ENCODE data around the gene ZNF106. TPM values are rescaled to one million over a fixed set of nuclear protein-coding genes. Genes with fewer than 3 reads are reported as not detected.

ZNF106 gene
- total RNA-seq, result 62.1 and 66.3 TPM in 2 replicates

DNA sequence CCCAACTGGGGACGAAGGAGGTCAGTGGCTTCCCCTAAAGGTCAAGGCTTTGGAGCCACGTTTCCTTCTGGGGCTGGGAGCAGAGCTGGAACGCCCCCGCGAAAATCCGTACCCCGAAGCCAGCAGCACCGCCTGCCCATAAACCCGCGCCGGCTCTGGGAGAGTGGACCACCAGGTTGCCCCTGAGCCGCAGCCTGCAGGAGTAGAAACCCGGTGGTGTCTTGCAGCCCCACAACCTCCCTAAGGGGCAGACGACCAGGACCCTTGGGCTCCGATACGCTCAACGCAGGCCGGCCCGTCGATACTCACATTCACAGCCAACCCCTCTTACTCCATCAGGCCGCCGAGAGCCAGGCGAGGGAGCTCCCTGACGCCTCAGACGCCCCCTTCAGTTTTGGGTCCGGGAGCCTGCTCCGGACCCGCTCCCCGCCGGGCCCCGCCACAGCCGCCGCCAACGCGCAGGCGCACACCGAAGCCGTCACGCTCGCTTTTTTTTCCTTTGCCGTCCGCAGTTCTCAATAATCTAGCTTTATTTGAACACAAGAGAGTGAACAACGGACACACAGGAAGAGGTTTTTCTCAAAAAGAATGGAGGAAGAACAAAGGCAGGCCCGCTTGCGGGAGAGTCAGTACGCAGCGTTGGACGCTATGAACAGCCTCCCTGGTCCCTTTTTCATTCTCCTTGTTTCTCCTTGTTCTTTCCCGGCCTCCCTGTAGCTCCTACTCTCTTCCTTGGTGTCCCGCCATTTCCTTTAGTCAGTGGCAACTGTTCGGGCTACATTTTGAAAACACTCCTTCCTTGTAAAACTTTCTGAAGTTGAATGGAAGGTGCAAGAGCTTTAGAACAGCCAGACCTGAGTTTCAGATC is at the start of gene ZNF106:
ZNF106 (minus strand) TSS at position 471 of the 868 bp plus-strand sequence. CDS start 18,852 bp downstream, outside the sequence.
- Mint-ChIP-seq H3K36me3 (ENCODE audit: low read depth) (peaks cover 7% of the 10 kb centered on the region), H3K27ac (peak within 1 kb of the TSS; percentile 99), H3K4me1 (peaks cover 45% of the 10 kb centered on the region), H3K27me3 (no peaks in the 10 kb centered on the region), H3K4me3 (peak within 1 kb of the TSS; percentile 96), H3K9me3 (no peaks in the 10 kb centered on the region)
- intact Hi-C loops (cut with micrococcal nuclease), result loop anchor here (1.0 to 10.0 kb wide), 4 partner anchors 58 to 434 kb away; partner anchors contain the start of genes GANC, TMEM87A, TTBK2 and VPS39
- DNase-seq, result peak; percentile 97

GRCh38 chr15:42533246-42533645 is 42.3 kb upstream of the ZNF106 start:
- peaks cover 2% of the 10 kb centered on the region for H3K4me1 Mint-ChIP-seq
- H3K27ac Mint-ChIP-seq, result no peak overlapping the region
- DNase-seq, result no peak
- peaks cover 44% of the 10 kb centered on the region for H3K36me3 Mint-ChIP-seq (ENCODE audit: low read depth)
- no peak overlapping the region for H3K4me3 Mint-ChIP-seq
- no peaks in the 10 kb centered on the region for H3K9me3 Mint-ChIP-seq
- intact Hi-C loops (cut with micrococcal nuclease), result no loop called here
- H3K27me3 Mint-ChIP-seq, result no peaks in the 10 kb centered on the region

GRCh38 chr15:42528970-42529369 is 38.0 kb upstream of the ZNF106 start:
- intact Hi-C loops (cut with micrococcal nuclease), result no loop called here
- no peak for DNase-seq
- no peaks in the 10 kb centered on the region for H3K4me1 Mint-ChIP-seq
- H3K4me3 Mint-ChIP-seq, result no peak overlapping the region
- no peak overlapping the region for H3K27ac Mint-ChIP-seq
- H3K9me3 Mint-ChIP-seq, result no peaks in the 10 kb centered on the region
- H3K27me3 Mint-ChIP-seq, result no peaks in the 10 kb centered on the region
- peaks cover 29% of the 10 kb centered on the region for H3K36me3 Mint-ChIP-seq (ENCODE audit: low read depth)

DNA sequence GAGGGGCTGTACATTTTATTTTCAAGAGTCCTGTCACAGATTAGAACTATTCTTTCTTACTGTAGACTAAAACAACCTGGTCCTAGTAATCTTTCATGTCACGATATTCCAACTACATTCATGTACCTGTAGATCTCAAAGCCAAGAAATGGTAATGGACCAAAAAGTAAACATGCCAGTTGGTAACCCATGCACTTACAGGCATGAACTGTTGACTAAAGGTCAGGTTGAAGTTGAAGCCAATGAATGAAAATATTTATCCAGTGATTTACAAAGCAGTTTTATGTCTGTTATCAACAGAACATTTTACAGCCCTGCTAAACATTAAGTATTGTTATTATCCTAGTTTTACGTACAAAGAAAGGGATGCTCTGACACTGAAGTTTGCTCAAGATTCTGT is 32.4 kb upstream of the ZNF106 start:
- Mint-ChIP-seq H3K36me3 (ENCODE audit: low read depth) (peaks cover 17% of the 10 kb centered on the region), H3K4me3 (no peak overlapping the region)
- intact Hi-C loops (cut with micrococcal nuclease), result no loop called here

GRCh38 chr15:42511007-42511391 is 20.1 kb upstream of the ZNF106 start:
- DNase-seq, result no peak
- Mint-ChIP-seq H3K4me1 (peaks cover 3% of the 10 kb centered on the region), H3K36me3 (ENCODE audit: low read depth) (peaks cover 31% of the 10 kb centered on the region), H3K9me3 (no peaks in the 10 kb centered on the region), H3K4me3 (no peak overlapping the region), H3K27me3 (no peaks in the 10 kb centered on the region), H3K27ac (no peak overlapping the region)
- intact Hi-C loops (cut with micrococcal nuclease), result no loop called here

More for the DNA sequence above, 32.4 kb upstream of the ZNF106 start:
- Mint-ChIP-seq H3K9me3 (no peaks in the 10 kb centered on the region), H3K27ac (no peak overlapping the region), H3K27me3 (no peaks in the 10 kb centered on the region), H3K4me1 (peaks cover 2% of the 10 kb centered on the region)
- DNase-seq, result no peak

DNA sequence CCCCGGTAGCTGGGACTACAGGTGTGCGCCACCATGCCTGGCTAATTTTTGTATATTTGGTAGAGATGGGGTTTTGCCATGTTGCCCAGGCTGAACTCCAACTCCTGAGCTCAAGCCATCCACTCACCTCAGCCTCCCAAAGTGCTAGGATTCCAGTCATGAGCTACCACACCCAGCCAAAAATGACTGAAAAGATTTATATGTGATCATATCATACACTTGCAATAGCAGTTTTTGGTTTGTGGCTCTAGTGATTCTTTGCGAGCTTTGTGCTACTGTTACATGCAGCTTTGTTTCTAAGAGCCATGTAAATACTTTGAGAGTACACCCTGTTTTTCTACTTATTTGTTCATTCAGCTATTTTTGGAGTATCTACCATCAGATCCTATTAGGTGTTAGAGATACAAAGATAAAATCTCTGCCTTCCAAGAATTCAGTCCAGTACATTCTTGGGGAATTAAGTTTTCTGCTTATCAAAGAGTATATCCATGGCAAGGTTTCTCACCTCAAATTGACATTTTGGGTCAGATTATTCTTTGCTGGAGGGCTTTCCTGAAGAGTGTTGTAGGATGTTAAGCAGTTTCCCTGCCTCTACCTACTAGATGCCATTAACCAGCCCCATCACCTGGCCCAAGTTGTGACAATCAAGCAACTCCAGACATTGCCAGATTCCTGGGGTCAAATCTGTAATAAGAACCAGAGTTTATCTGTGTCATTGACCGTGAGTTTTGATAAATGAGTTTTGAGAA is 19.5 kb upstream of the ZNF106 start:
- intact Hi-C loops (cut with micrococcal nuclease), result no loop called here
- Mint-ChIP-seq H3K4me1 (peaks cover 3% of the 10 kb centered on the region), H3K27ac (no peak overlapping the region), H3K27me3 (no peaks in the 10 kb centered on the region), H3K4me3 (no peak overlapping the region), H3K36me3 (ENCODE audit: low read depth) (peaks cover 27% of the 10 kb centered on the region), H3K9me3 (no peaks in the 10 kb centered on the region)
- DNase-seq, result no peak

- Mint-ChIP-seq H3K27me3 (no peaks in the 10 kb centered on the region), H3K4me1 (peaks cover 5% of the 10 kb centered on the region), H3K27ac (no peak overlapping the region), H3K9me3 (no peaks in the 10 kb centered on the region), H3K4me3 (no peak overlapping the region), H3K36me3 (ENCODE audit: low read depth) (peaks cover 17% of the 10 kb centered on the region)
- no peak for DNase-seq
- intact Hi-C loops (cut with micrococcal nuclease), result no loop called here
Measured at GRCh38 chr15:42508263-42508690, 17.3 kb upstream of the ZNF106 start.

DNA sequence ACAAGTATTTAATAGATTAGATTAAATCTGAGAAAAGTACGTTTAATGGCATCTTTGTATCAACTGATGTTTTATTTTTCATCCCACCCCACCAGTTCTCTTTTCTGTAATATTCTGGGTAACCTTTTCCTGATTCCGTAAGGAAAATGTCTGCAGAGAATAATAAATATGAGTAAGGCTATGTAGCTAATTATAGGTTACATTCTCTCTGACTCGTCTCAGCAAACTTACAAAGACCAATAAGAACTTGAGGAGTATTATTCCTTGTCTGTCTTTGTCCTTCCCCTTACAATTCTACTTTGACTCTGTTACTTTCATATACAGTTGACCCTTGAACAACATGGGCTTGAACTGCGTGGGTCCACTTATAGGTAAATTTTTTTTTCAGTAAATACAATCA is 16.6 kb upstream of the ZNF106 start:
- no peaks in the 10 kb centered on the region for H3K27me3 Mint-ChIP-seq
- peaks cover 5% of the 10 kb centered on the region for H3K4me1 Mint-ChIP-seq
- intact Hi-C loops (cut with micrococcal nuclease), result no loop called here
- no peaks in the 10 kb centered on the region for H3K9me3 Mint-ChIP-seq
- no peak overlapping the region for H3K4me3 Mint-ChIP-seq
- DNase-seq, result no peak
- peaks cover 14% of the 10 kb centered on the region for H3K36me3 Mint-ChIP-seq (ENCODE audit: low read depth)
- no peak overlapping the region for H3K27ac Mint-ChIP-seq

GRCh38 chr15:42504631-42505030 is 13.7 kb upstream of the ZNF106 start:
- H3K4me1 Mint-ChIP-seq, result peaks cover 15% of the 10 kb centered on the region
- peaks cover 16% of the 10 kb centered on the region for H3K36me3 Mint-ChIP-seq (ENCODE audit: low read depth)
- no peak overlapping the region for H3K27ac Mint-ChIP-seq
- DNase-seq, result no peak
- intact Hi-C loops (cut with micrococcal nuclease), result no loop called here
- no peaks in the 10 kb centered on the region for H3K9me3 Mint-ChIP-seq
- no peaks in the 10 kb centered on the region for H3K27me3 Mint-ChIP-seq
- no peak overlapping the region for H3K4me3 Mint-ChIP-seq

GRCh38 chr15:42503825-42504224 is 12.9 kb upstream of the ZNF106 start:
- no peak for DNase-seq
- Mint-ChIP-seq H3K27me3 (no peaks in the 10 kb centered on the region), H3K9me3 (no peaks in the 10 kb centered on the region), H3K4me1 (peaks cover 19% of the 10 kb centered on the region), H3K36me3 (ENCODE audit: low read depth) (peaks cover 18% of the 10 kb centered on the region), H3K27ac (no peak overlapping the region), H3K4me3 (no peak overlapping the region)
- intact Hi-C loops (cut with micrococcal nuclease), result no loop called here

- Mint-ChIP-seq H3K4me3 (no peak overlapping the region), H3K27me3 (no peaks in the 10 kb centered on the region), H3K36me3 (ENCODE audit: low read depth) (peaks cover 13% of the 10 kb centered on the region), H3K27ac (no peak overlapping the region), H3K4me1 (peaks cover 28% of the 10 kb centered on the region), H3K9me3 (no peaks in the 10 kb centered on the region)
- intact Hi-C loops (cut with micrococcal nuclease), result no loop called here
- DNase-seq, result no peak
Measured at GRCh38 chr15:42502477-42502876, 11.5 kb upstream of the ZNF106 start.

GRCh38 chr15:42499858-42500609 is 9.1 kb upstream of the ZNF106 start:
- peaks cover 12% of the 10 kb centered on the region for H3K36me3 Mint-ChIP-seq (ENCODE audit: low read depth)
- no peak for DNase-seq
- no peaks in the 10 kb centered on the region for H3K9me3 Mint-ChIP-seq
- peaks cover 46% of the 10 kb centered on the region for H3K4me1 Mint-ChIP-seq
- no peak overlapping the region for H3K27ac Mint-ChIP-seq
- peak overlapping the region; percentile 19 for H3K4me3 Mint-ChIP-seq
- no peaks in the 10 kb centered on the region for H3K27me3 Mint-ChIP-seq
- intact Hi-C loops (cut with micrococcal nuclease), result loop anchor here (10.0 kb wide), 2 partner anchors 295 to 425 kb away; partner anchors contain the start of genes TTBK2 and VPS39

GRCh38 chr15:42498212-42499068 is 7.5 kb upstream of the ZNF106 start:
- Mint-ChIP-seq H3K9me3 (no peaks in the 10 kb centered on the region), H3K4me3 (no peak overlapping the region), H3K27ac (no peak overlapping the region), H3K4me1 (peaks cover 56% of the 10 kb centered on the region), H3K27me3 (no peaks in the 10 kb centered on the region), H3K36me3 (ENCODE audit: low read depth) (peaks cover 12% of the 10 kb centered on the region)
- intact Hi-C loops (cut with micrococcal nuclease), result loop anchor here (10.0 kb wide), 2 partner anchors 294 to 426 kb away; partner anchors contain the start of genes TTBK2 and VPS39
- no peak for DNase-seq
